Endothelial cell of umbilical vein (primary cell): ENCODE measurements around the gene LCTL. TPM values are rescaled to one million over a fixed set of nuclear protein-coding genes. Genes with fewer than 3 reads are reported as not detected.
"Not testable (repeated sequence)": the region's sequence is repeated elsewhere in the genome, so short reads cannot be mapped to it uniquely, and the experiment has no call there.

ENCODE experiments used
- BruUV-seq: library from RNA; stranded (reverse); fragments of 400-500 nt; replicated peaks from 2 replicates; lab custom pipeline; 2021; lab: Mats Ljungman, UMichigan
- CTCF ChIA-PET: fragments of 300-600, 350-600 bp; sonication (Branson Sonifier 250); formaldehyde crosslinking; loops from one replicate; lab custom pipeline; 2021; ENCODE audit warnings: antibody characterized with exemption, inconsistent platforms; lab: Charles Lee
- POLR2A ChIA-PET: fragments of 300-600, 350-600 bp; sonication (Branson Sonifier 250); formaldehyde crosslinking; loops from one replicate; lab custom pipeline; 2021; ENCODE audit warnings: antibody characterized with exemption, inconsistent platforms; lab: Charles Lee
- DNase-seq: peaks from one replicate; pipeline ENCODE4 v3.0.0-alpha.2; 2011; ENCODE audit warnings: low read depth, low spot score
- FAIRE-seq: peaks from 2 replicates; lab custom pipeline; 2011; peaks lifted over from hg19 to GRCh38; lab: Jason Lieb, UNC
- H2AFZ ChIP-seq: 2 replicates; pipeline ENCODE4 v1.6.0; 2012; ENCODE audit warnings: low read depth, low read length, control low read depth, inconsistent platforms
- H3K27ac ChIP-seq: 2 replicates; pipeline ENCODE4 v1.5.1; 2011; ENCODE audit warnings: low read depth, mild to moderate bottlenecking, control low read depth, low read length, moderate library complexity; ENCODE audit not compliant: insufficient read depth
- H3K27me3 ChIP-seq, 2 experiments: 2 replicates each; pipeline versions ENCODE4 v1.6.0 to v1.6.1; 2011; ENCODE audit warnings: low read length in 2 of 2, mixed read lengths in 1 of 2; ENCODE audit not compliant: control insufficient read depth in 2 of 2, insufficient read depth in 2 of 2
- H3K36me3 ChIP-seq, 2 experiments: 2 replicates in 1 of 2; 3 replicates in 1 of 2; pipeline ENCODE4 v1.5.1; 2011; ENCODE audit warnings: low read length in 2 of 2, mild to moderate bottlenecking in 1 of 2, moderate library complexity in 1 of 2; ENCODE audit not compliant: control insufficient read depth in 2 of 2, insufficient read depth in 2 of 2; ENCODE audit errors: extremely low read depth in 1 of 2
- H3K4me1 ChIP-seq: 3 replicates; pipeline ENCODE4 v1.5.1; 2011; ENCODE audit warnings: mild to moderate bottlenecking, low read length; ENCODE audit not compliant: control insufficient read depth, insufficient read depth; ENCODE audit errors: extremely low read depth
- H3K4me2 ChIP-seq: 2 replicates; pipeline ENCODE4 v1.6.1; 2011; ENCODE audit warnings: low read length, control low read depth, mixed read lengths; ENCODE audit not compliant: insufficient read depth
- H3K4me3 ChIP-seq, 3 experiments: fragments of 200-600 bp in 1 of 3; sonication (generic), shearing (Covaris generic) in 1 of 3; replicated peaks in 1 of 3; 2 replicates each; pipeline ENCODE4 v1.5.1; 2011 to 2016; ENCODE audit warnings: control low read depth in 3 of 3, low read length in 3 of 3, mild to moderate bottlenecking in 2 of 3, inconsistent platforms in 1 of 3, low read depth in 1 of 3, moderate library complexity in 1 of 3; ENCODE audit not compliant: insufficient read depth in 1 of 3
- H3K79me2 ChIP-seq: 2 replicates; pipeline ENCODE4 v1.6.0; 2012; ENCODE audit warnings: low read length, inconsistent platforms; ENCODE audit not compliant: control insufficient read depth, insufficient read depth
- H3K9ac ChIP-seq: replicated peaks from 2 replicates; pipeline ENCODE3; 2011; ENCODE audit warnings: low read length, control low read depth; ENCODE audit not compliant: insufficient read depth; ENCODE audit errors: extremely low read depth
- H3K9me1 ChIP-seq: replicated peaks from 3 replicates; pipeline ENCODE4 v1.6.0; 2011; ENCODE audit warnings: mild to moderate bottlenecking, low read length; ENCODE audit not compliant: control insufficient read depth, insufficient read depth; ENCODE audit errors: extremely low read depth
- H3K9me3 ChIP-seq: replicated peaks from 2 replicates; pipeline ENCODE4 v1.5.1; 2012; ENCODE audit warnings: low read length, inconsistent platforms; ENCODE audit not compliant: control insufficient read depth, insufficient read depth
- H4K20me1 ChIP-seq: replicated peaks from 2 replicates; pipeline ENCODE3; 2011; ENCODE audit warnings: mild to moderate bottlenecking, low read length; ENCODE audit not compliant: control insufficient read depth, insufficient read depth; ENCODE audit errors: extremely low read depth
- CTCF ChIP-seq, 2 donors: IDR thresholded peaks; 1 replicate in 1 of 2; 2 replicates in 1 of 2; pipeline ENCODE4 v1.5.1; 2011; ENCODE audit warnings: low read length in 2 of 2, mild to moderate bottlenecking in 2 of 2, moderate library complexity in 2 of 2, control low read depth in 1 of 2, inconsistent platforms in 1 of 2, low read depth in 1 of 2; ENCODE audit not compliant: insufficient read depth in 1 of 2; ENCODE audit errors: extremely low read depth in 1 of 2
- FOS ChIP-seq: IDR thresholded peaks from 2 replicates; pipeline ENCODE4 v1.6.1; 2011; ENCODE audit warnings: mild to moderate bottlenecking, low read length, moderate library complexity, borderline replicate concordance; ENCODE audit not compliant: insufficient read depth
- GATA2 ChIP-seq: IDR thresholded peaks from 2 replicates; pipeline ENCODE4 v1.7.0; 2011; ENCODE audit warnings: low read depth, mild to moderate bottlenecking, moderate library complexity, mixed read lengths, low read length; ENCODE audit not compliant: insufficient read length, insufficient read depth
- JUN ChIP-seq: IDR thresholded peaks from 2 replicates; pipeline ENCODE4 v1.6.1; 2011; ENCODE audit warnings: borderline replicate concordance, low read depth; ENCODE audit not compliant: insufficient read length, insufficient read depth
- MAX ChIP-seq: IDR thresholded peaks from 2 replicates; pipeline ENCODE4 v1.6.1; 2011; ENCODE audit not compliant: insufficient read depth, insufficient read length
- MYC ChIP-seq: IDR thresholded peaks from one replicate; pipeline ENCODE4 v1.6.1; 2011; ENCODE audit warnings: mild to moderate bottlenecking, low read depth, low read length
- POLR2A ChIP-seq: IDR thresholded peaks from 2 replicates; pipeline ENCODE4 v1.6.1; 2012; ENCODE audit warnings: low read depth, mild to moderate bottlenecking, control low read depth, low read length
- POLR2AphosphoS5 ChIP-seq: IDR thresholded peaks from 2 replicates; pipeline ENCODE4 v1.6.1; 2012; ENCODE audit warnings: low read depth, mild to moderate bottlenecking, control low read depth, low read length, moderate library complexity; ENCODE audit not compliant: insufficient read depth
- dilution Hi-C: fragments of 300-500 bp; cut with MboI; formaldehyde crosslinking; loops from one replicate; pipeline ENCODE4 v1.15.0; 2019; ENCODE audit warnings: low sequenced_read_pairs; ENCODE audit not compliant: extremely low pct_ligation_motif_present
- intact Hi-C: fragments of 100-400 bp; cut with micrococcal nuclease; formaldehyde crosslinking; loops from one replicate; pipeline ENCODE4 v1.10.0; 2022
- polyA plus RNA-seq, 4 experiments: library from polyadenylated mRNA; depleted of rRNA in 3 of 4; stranded (reverse) in 3 of 4; unstranded in 1 of 4; fragments of >200 nt; gene quantifications; 2 replicates each; pipeline versions ENCODE4 v1.2.1 to v1.2.3, GENCODE V29; 2011 to 2012; ENCODE audit warnings: missing spikeins in 1 of 4
- total RNA-seq: library from RNA; stranded (reverse); gene quantifications from 2 replicates; pipeline ENCODE4 v1.2.3, GENCODE V29; 2021

The LCTL gene
- total and polyA plus RNA-seq, 2 donors (not counting 3 experiments of a cell fraction or from before 2014, with no cell fraction given) = 0.04 TPM; not detected in 1

GRCh38 chr15:66590435-66590834 is 24.6 kb upstream of the LCTL start:
- dilution Hi-C loops (no loop called here), intact Hi-C loops (no loop called here)
- FAIRE-seq (peak; percentile 33), DNase-seq (no peak)
- no peak overlapping the region for H3K4me2 ChIP-seq
- no peaks in the 10 kb centered on the region for H3K36me3 ChIP-seq
- no TSS peak for BruUV-seq
- H4K20me1 ChIP-seq = no peaks in the 10 kb centered on the region
- TF ChIP-seq POLR2A (no peak), MAX (no peak), CTCF (IDR thresholded peaks at IDR 0.05; ENCODE audit: extremely low read depth in 1 of 2, insufficient read depth in 1 of 2, low read depth in 1 of 2, low read length in 2 of 2) (no peak), GATA2 (no peak), POLR2AphosphoS5 (no peak), MYC (no peak), JUN (no peak), FOS (no peak)
- H3K9me1 ChIP-seq = no peaks in the 10 kb centered on the region
- H3K27ac ChIP-seq = no peak overlapping the region
- no peak overlapping the region for H3K9ac ChIP-seq
- POLR2A ChIA-PET = no interaction called here
- H3K27me3 ChIP-seq = no peaks in the 10 kb centered on the region
- no peak overlapping the region for H3K4me3 ChIP-seq
- no peak overlapping the region for H2AFZ ChIP-seq
- no peaks in the 10 kb centered on the region for H3K9me3 ChIP-seq
- CTCF ChIA-PET = interaction anchor here (1.4 to 2.3 kb wide), 6 partner anchors 10 to 261 kb away, joined by 4 to 9 read pairs (median 5); no protein-coding TSS in a partner anchor
- H3K4me1 ChIP-seq = no peaks in the 10 kb centered on the region
- H3K79me2 ChIP-seq = no peaks in the 10 kb centered on the region

GRCh38 chr15:66589429-66589828 is 23.6 kb upstream of the LCTL start:
- H3K9ac ChIP-seq, DNase-seq, H3K27ac ChIP-seq, H3K4me2 ChIP-seq, BruUV-seq, H3K36me3 ChIP-seq, H2AFZ ChIP-seq, FAIRE-seq, POLR2A ChIA-PET, H3K9me3 ChIP-seq, intact Hi-C loops, H3K27me3 ChIP-seq, H3K4me3 ChIP-seq, H3K4me1 ChIP-seq, H3K9me1 ChIP-seq, H4K20me1 ChIP-seq, dilution Hi-C loops, H3K79me2 ChIP-seq: not testable (repeated sequence)
- CTCF ChIA-PET = interaction anchor here (1.5 to 2.3 kb wide), 5 partner anchors 11 to 262 kb away, joined by 4 to 9 read pairs (median 6); no protein-coding TSS in a partner anchor
